Endodermal cell (in vitro differentiated cells): Measurements from ENCODE around the gene NR2E3. TPM values are rescaled to one million over a fixed set of nuclear protein-coding genes. Genes with fewer than 3 reads are reported as not detected.

Source experiments
- DNase-seq: peaks from one replicate; pipeline ENCODE4 v3.0.0-alpha.2; 2017
- H3K27ac ChIP-seq: 2 replicates; pipeline ENCODE4 v1.5.1; 2013; ENCODE audit warnings: mild to moderate bottlenecking, low read depth, low read length, moderate library complexity
- H3K27me3 ChIP-seq: 2 replicates; pipeline ENCODE4 v1.6.1; 2013; ENCODE audit warnings: mild to moderate bottlenecking, low read length, moderate library complexity; ENCODE audit not compliant: insufficient read depth, control insufficient read depth, poor library complexity, severe bottlenecking
- H3K36me3 ChIP-seq: 2 replicates; pipeline ENCODE4 v1.7.0; 2013; ENCODE audit warnings: mild to moderate bottlenecking, low read length, moderate library complexity; ENCODE audit not compliant: control insufficient read depth, insufficient read depth
- H3K4me1 ChIP-seq: one replicate; pipeline ENCODE4 v1.7.0; 2013; ENCODE audit warnings: low read length; ENCODE audit not compliant: control insufficient read depth, insufficient read depth
- H3K4me3 ChIP-seq: 2 replicates; pipeline ENCODE4 v1.5.1; 2013; ENCODE audit warnings: mild to moderate bottlenecking, low read length, moderate library complexity
- H3K9ac ChIP-seq: 2 replicates; pipeline ENCODE4 v1.6.1; 2013; ENCODE audit warnings: mild to moderate bottlenecking, low read length, moderate library complexity; ENCODE audit not compliant: poor library complexity, severe bottlenecking; ENCODE audit errors: extremely low read depth
- H3K9me3 ChIP-seq: 2 replicates; pipeline ENCODE4 v1.6.1; 2013; ENCODE audit warnings: mild to moderate bottlenecking, low read length, moderate library complexity; ENCODE audit not compliant: control insufficient read depth
- H3K27ac Mint-ChIP-seq: 2 replicates; pipeline ENCODE4 v1.8.0; 2020; ENCODE audit warnings: mixed read lengths
- H3K27me3 Mint-ChIP-seq: 2 replicates; pipeline ENCODE4 v1.8.0; 2021; ENCODE audit warnings: mild to moderate bottlenecking, mixed read lengths; ENCODE audit not compliant: insufficient read depth
- H3K36me3 Mint-ChIP-seq: 2 replicates; pipeline ENCODE4 v1.8.0; 2020; ENCODE audit warnings: low read depth, mixed read lengths
- H3K4me1 Mint-ChIP-seq: 2 replicates; pipeline ENCODE4 v1.8.0; 2020; ENCODE audit warnings: mixed read lengths
- H3K4me3 Mint-ChIP-seq: 2 replicates; pipeline ENCODE4 v1.8.0; 2020; ENCODE audit warnings: mild to moderate bottlenecking, moderate library complexity, mixed read lengths
- H3K9me3 Mint-ChIP-seq: 2 replicates; pipeline ENCODE4 v1.8.0; 2020; ENCODE audit warnings: mild to moderate bottlenecking, mixed read lengths
- CTCF ChIP-seq: fragments of 200-600 bp; sonication (generic); conservative IDR thresholded peaks from 2 replicates; pipeline ENCODE4 v1.5.0; 2021; ENCODE audit warnings: antibody characterized with exemption, mild to moderate bottlenecking
- WGBS, 2 experiments: methylation state at CpG; one replicate each; pipeline versions ENCODE4 v1.1.5 to v1.1.7; 2013; ENCODE audit warnings: missing lambda C conversion rate in 2 of 2, mixed read lengths in 1 of 2; ENCODE audit not compliant: insufficient coverage in 1 of 2, insufficient read length in 1 of 2; 5-methylcytosine and 5-hydroxymethylcytosine counted together
- total RNA-seq, 2 donors: library from RNA; stranded (reverse); fragmentation: NEBNext Ultra II Directional in 1 of 2; extraction: Animal tissue kit (Norgen Biotek cat#: 25700) in 1 of 2; gene quantifications; 2 replicates in 1 of 2; 3 replicates in 1 of 2; pipeline ENCODE4 v1.2.1, GENCODE V29; 2021

Gene NR2E3
- total RNA-seq, 2 donors from 2014 or later, result 0.15 to 0.55 TPM

GRCh38 chr15:71804695-71805470, 5.5 kb upstream of the NR2E3 start:
- Histone ChIP-seq H3K27me3 (no peaks in the 10 kb centered on the region), H3K9ac (no peak overlapping the region), H3K4me3 (no peak overlapping the region), H3K9me3 (no peaks in the 10 kb centered on the region), H3K36me3 (no peaks in the 10 kb centered on the region), H3K27ac (no peak overlapping the region), H3K4me1 (peaks cover 14% of the 10 kb centered on the region)
- Mint-ChIP-seq H3K36me3 (no peaks in the 10 kb centered on the region), H3K9me3 (no peaks in the 10 kb centered on the region), H3K4me3 (no peak overlapping the region), H3K4me1 (peaks cover 31% of the 10 kb centered on the region), H3K27me3 (peaks cover 11% of the 10 kb centered on the region), H3K27ac (no peak overlapping the region)
- no peak for DNase-seq
- TF ChIP-seq CTCF, result no peak
- 90 to 95% methylated on average over 3 to 6 of the region's 6 CpGs for WGBS, 2 experiments

- H3K4me3 ChIP-seq, result peak overlapping the region; percentile 33
- peak overlapping the region; percentile 32 for H3K4me3 Mint-ChIP-seq
- peak overlapping the region; percentile 61 for H3K27ac Mint-ChIP-seq
Measured at GRCh38 chr15:71806452-71806931, 3.9 kb upstream of the NR2E3 start.

GRCh38 chr15:71807125-71807629, 3.2 kb upstream of the NR2E3 start:
- Mint-ChIP-seq H3K27me3 (peaks cover 11% of the 10 kb centered on the region), H3K9me3 (no peaks in the 10 kb centered on the region), H3K36me3 (no peaks in the 10 kb centered on the region), H3K4me3 (peak overlapping the region; percentile 32), H3K27ac (peak overlapping the region; percentile 61), H3K4me1 (peaks cover 28% of the 10 kb centered on the region)
- Histone ChIP-seq H3K4me1 (peaks cover 14% of the 10 kb centered on the region), H3K27me3 (no peaks in the 10 kb centered on the region), H3K36me3 (no peaks in the 10 kb centered on the region), H3K4me3 (peak overlapping the region; percentile 33), H3K9me3 (no peaks in the 10 kb centered on the region), H3K9ac (no peak overlapping the region), H3K27ac (no peak overlapping the region)
- 24 to 44% methylated on average over 7 to 15 of the region's 15 CpGs for WGBS, 2 experiments
- TF ChIP-seq CTCF, result peak; percentile 16
- peak; percentile 81 for DNase-seq

More at GRCh38 chr15:71806452-71806931, 3.9 kb upstream of the NR2E3 start:
- Mint-ChIP-seq H3K27me3 (peaks cover 11% of the 10 kb centered on the region), H3K4me1 (peaks cover 28% of the 10 kb centered on the region), H3K9me3 (no peaks in the 10 kb centered on the region), H3K36me3 (no peaks in the 10 kb centered on the region)
- WGBS, 2 experiments, result 21 to 31% methylated on average over 2 to 6 of the region's 7 CpGs
- Histone ChIP-seq H3K4me1 (peaks cover 14% of the 10 kb centered on the region), H3K27ac (no peak overlapping the region), H3K9ac (no peak overlapping the region), H3K27me3 (no peaks in the 10 kb centered on the region), H3K36me3 (no peaks in the 10 kb centered on the region), H3K9me3 (no peaks in the 10 kb centered on the region)
- peak; percentile 75 for DNase-seq
- no peak for TF ChIP-seq CTCF
